Transverse colon (tissue), 4 donors: Measurements from ENCODE around the gene NTHL1. TPM values are rescaled to one million over a fixed set of nuclear protein-coding genes. Genes with fewer than 3 reads are reported as not detected.
A peak's percentile ranks its signal among the peaks of the same experiment; 100 is the strongest.

ENCODE experiments used
- DNase-seq: peaks from one replicate; pipeline ENCODE4 v3.0.0-alpha.2; 2019
- H3K27ac ChIP-seq, 4 donors: fragments of 200-600 bp; sonication (generic); 2 replicates each; pipeline ENCODE4 v1.5.1; 2016 to 2018; ENCODE audit warnings: inconsistent platforms in 4 of 4
- H3K27me3 ChIP-seq: fragments of 200-600 bp; sonication (generic); 2 replicates; pipeline ENCODE4 v1.5.1; 2017; ENCODE audit warnings: inconsistent platforms
- H3K36me3 ChIP-seq, 4 donors: fragments of 200-600 bp; sonication (generic); 2 replicates each; pipeline ENCODE4 v1.5.1; 2017 to 2019; ENCODE audit warnings: inconsistent platforms in 4 of 4
- H3K4me1 ChIP-seq, 4 donors: fragments of 200-600 bp; sonication (generic); 2 replicates each; pipeline ENCODE4 v1.5.1; 2017 to 2020; ENCODE audit warnings: inconsistent platforms in 4 of 4
- H3K4me3 ChIP-seq, 4 donors: fragments of 200-600 bp; sonication (generic); 1 replicate in 1 of 4; 2 replicates in 3 of 4; pipeline versions ENCODE4 v1.5.1 to v1.6.1; 2017 to 2019; ENCODE audit warnings: inconsistent platforms in 4 of 4
- H3K9me3 ChIP-seq, 2 donors: fragments of 200-600 bp; sonication (generic); 2 replicates each; pipeline ENCODE4 v1.5.1; 2017 to 2019; ENCODE audit warnings: inconsistent platforms in 2 of 2
- EP300 ChIP-seq: sonication (generic); formaldehyde crosslinking; IDR thresholded peaks from one replicate; pipeline ENCODE4 v1.6.1; 2017; ENCODE audit warnings: antibody characterized with exemption, low read depth
- POLR2A ChIP-seq: fragments of 450-650 bp; IDR thresholded peaks from one replicate; pipeline ENCODE4 v1.6.1; 2016; ENCODE audit warnings: antibody characterized with exemption, mild to moderate bottlenecking, moderate library complexity
- POLR2AphosphoS5 ChIP-seq, 3 donors: sonication (generic); formaldehyde crosslinking; IDR thresholded peaks; one replicate each; pipeline ENCODE4 v1.6.1; 2016; ENCODE audit warnings: antibody characterized with exemption in 3 of 3
- WGBS, 2 donors: methylation state at CpG; one replicate each; pipeline ENCODE4 v1.1.5; 2018; ENCODE audit warnings: low coverage in 1 of 2; 5-methylcytosine and 5-hydroxymethylcytosine counted together
- in situ Hi-C, 4 donors: fragments of 200-750 bp; cut with MboI; loops; one replicate each; pipeline versions ENCODE4 v1.15.0 to v1.15.1; 2017; ENCODE audit warnings: low sequenced_read_pairs in 3 of 4, low pct_ligation_motif_present in 1 of 4, low pct_unique_long_range_greater_than_20kb in 1 of 4
- intact Hi-C: fragments of 100-400 bp; cut with DNase I; formaldehyde crosslinking; loops from one replicate; pipeline ENCODE4 v1.15.1; 2023; ENCODE audit warnings: low total_unique reads
- total RNA-seq, 4 donors: library from RNA; depleted of rRNA; stranded (reverse); fragments of >200 nt; gene quantifications; one replicate each; pipeline ENCODE4 v1.1.0, GENCODE V29; 2016
- TF ChIP-seq, protein P1 (sequence below), 5 experiments: fragments of 200-600 bp in 3 of 5; fragments of 450-650 bp in 2 of 5; sonication (generic) in 3 of 5; IDR thresholded peaks; 1 replicate in 2 of 5; 2 replicates in 3 of 5; pipeline ENCODE4 v1.5.1; 2016 to 2017; ENCODE audit warnings: antibody characterized with exemption in 5 of 5, inconsistent platforms in 3 of 5, mild to moderate bottlenecking in 2 of 5, moderate library complexity in 1 of 5

The NTHL1 gene
- total RNA-seq, 4 donors from 2014 or later: 12.7 to 32.9 (median 23.2) TPM

DNA sequence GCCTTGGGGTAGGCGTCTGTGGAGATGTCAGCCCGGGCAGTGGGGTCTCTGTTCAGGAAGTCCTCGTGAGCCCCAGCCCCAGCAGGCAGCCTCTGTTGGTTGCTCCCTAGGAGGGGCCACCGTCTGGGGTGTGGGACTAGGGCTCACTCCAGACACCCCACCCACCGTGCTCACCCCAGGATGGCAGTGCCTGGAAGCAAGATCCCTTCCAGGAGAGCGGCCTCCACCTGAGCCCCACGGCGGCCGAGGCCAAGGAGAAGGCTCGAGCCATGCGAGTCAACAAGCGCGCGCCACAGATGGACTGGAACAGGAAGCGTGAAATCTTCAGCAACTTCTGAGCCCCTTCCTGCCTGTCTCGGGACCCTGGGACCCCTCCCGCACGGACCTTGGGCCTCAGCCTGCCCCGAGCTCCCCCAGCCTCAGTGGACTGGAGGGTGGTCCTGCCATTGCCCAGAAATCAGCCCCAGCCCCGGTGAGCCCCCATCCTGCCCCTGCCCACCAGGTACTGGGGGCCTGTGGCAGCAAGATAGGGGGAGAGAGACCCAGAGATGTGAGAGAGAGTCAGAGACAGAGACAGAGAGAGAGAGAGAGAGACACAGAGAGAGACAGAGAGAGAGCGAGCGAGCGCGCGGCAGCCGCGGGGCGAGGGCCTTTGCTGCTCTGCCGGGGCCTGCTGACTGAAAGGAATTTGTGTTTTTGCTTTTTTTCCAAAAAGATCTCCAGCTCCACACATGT, 9.8 kb downstream of the NTHL1 start:
- TF ChIP-seq POLR2AphosphoS5 (IDR thresholded peaks at IDR 0.05): no peak
- no peak for TF ChIP-seq POLR2A
- TF ChIP-seq, protein P1, sequence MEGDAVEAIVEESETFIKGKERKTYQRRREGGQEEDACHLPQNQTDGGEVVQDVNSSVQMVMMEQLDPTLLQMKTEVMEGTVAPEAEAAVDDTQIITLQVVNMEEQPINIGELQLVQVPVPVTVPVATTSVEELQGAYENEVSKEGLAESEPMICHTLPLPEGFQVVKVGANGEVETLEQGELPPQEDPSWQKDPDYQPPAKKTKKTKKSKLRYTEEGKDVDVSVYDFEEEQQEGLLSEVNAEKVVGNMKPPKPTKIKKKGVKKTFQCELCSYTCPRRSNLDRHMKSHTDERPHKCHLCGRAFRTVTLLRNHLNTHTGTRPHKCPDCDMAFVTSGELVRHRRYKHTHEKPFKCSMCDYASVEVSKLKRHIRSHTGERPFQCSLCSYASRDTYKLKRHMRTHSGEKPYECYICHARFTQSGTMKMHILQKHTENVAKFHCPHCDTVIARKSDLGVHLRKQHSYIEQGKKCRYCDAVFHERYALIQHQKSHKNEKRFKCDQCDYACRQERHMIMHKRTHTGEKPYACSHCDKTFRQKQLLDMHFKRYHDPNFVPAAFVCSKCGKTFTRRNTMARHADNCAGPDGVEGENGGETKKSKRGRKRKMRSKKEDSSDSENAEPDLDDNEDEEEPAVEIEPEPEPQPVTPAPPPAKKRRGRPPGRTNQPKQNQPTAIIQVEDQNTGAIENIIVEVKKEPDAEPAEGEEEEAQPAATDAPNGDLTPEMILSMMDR (IDR thresholded peaks at IDR 0.05): no peak
- TF ChIP-seq EP300: no peak
- 75 to 80% methylated on average over 1 to 24 of the region's 29 CpGs for WGBS, 2 donors
- no peak for DNase-seq
- no peaks in the 10 kb centered on the region for H3K36me3 ChIP-seq
- H3K27me3 ChIP-seq: no peaks in the 10 kb centered on the region
- no peaks in the 10 kb centered on the region for H3K9me3 ChIP-seq
- peaks cover 58 to 92% (median 80%) of the 10 kb centered on the region in 4 donors for H3K4me1 ChIP-seq
- no peak overlapping the region for H3K4me3 ChIP-seq
- H3K27ac ChIP-seq: peak overlapping the region; percentile 76 to 87 (median 82)
- in situ Hi-C loops (no loop called here), intact Hi-C loops (no loop called here)

DNA sequence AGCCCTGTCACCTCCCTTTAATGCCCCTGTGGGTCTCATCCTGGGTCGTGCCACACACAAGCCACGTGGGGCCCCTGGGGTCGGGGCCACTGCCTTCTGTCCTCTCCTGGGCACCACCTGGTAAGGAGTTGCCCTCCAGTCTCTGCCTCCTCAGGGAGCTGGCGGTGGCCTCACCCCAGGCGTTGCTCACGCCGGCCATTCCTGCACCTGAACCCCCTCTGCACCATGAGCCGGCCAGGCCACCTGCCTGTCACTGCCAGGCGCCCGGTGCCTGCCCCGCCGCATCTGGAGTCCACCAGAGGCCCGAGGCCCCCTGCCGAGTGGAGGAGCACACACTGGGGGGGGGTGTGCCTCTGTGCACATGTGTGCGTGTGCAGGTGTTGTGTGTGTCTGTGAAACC, 10.5 kb downstream of the NTHL1 start:
- no peak for DNase-seq
- no peaks in the 10 kb centered on the region for H3K9me3 ChIP-seq
- no peak overlapping the region for H3K4me3 ChIP-seq
- in situ Hi-C loops (no loop called here), intact Hi-C loops (no loop called here)
- H3K4me1 ChIP-seq: peaks cover 53 to 92% (median 76%) of the 10 kb centered on the region in 4 donors
- TF ChIP-seq, protein P1 (IDR thresholded peaks at IDR 0.05): no peak
- TF ChIP-seq EP300 (no peak), POLR2AphosphoS5 (IDR thresholded peaks at IDR 0.05) (no peak), POLR2A (no peak)
- H3K36me3 ChIP-seq: no peaks in the 10 kb centered on the region
- H3K27me3 ChIP-seq: no peaks in the 10 kb centered on the region
- peak overlapping the region; percentile 76 to 87 (median 82) for H3K27ac ChIP-seq
- 76% methylated on average over 12 of the region's 15 CpGs; no CpG with 5 or more reads in 1 of the 2 donors for WGBS, 2 donors

DNA sequence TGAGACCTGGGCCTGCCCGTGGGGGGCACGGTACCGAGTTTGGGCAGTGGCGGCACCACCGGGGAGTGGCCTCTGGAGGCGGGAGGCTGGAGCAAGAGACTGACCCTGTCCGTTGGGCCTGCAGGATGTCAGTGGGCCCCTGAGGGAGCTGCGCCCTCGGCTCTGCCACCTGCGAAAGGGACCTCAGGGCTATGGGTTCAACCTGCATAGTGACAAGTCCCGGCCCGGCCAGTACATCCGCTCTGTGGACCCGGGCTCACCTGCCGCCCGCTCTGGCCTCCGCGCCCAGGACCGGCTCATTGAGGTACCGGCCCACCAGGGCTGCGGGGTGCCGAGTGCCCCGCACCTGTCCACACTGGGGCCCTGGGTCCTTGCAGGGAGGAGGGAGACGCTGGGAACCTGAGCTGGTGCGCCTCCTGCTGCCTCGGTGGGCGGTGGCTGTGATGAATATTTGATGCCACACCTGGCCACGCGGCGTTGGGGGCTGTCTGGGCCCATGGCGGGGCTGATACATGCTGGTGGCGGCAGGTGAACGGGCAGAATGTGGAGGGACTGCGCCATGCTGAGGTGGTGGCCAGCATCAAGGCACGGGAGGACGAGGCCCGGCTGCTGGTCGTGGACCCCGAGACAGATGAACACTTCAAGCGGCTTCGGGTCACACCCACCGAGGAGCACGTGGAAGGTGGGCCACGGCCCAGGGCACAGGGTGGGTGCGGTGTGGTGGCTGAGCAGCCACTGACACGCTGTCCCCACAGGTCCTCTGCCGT, 11.3 kb downstream of the NTHL1 start:
- H3K9me3 ChIP-seq: no peaks in the 10 kb centered on the region
- in situ Hi-C loops (no loop called here), intact Hi-C loops (no loop called here)
- H3K4me1 ChIP-seq: peaks cover 47 to 86% (median 69%) of the 10 kb centered on the region in 4 donors
- H3K27ac ChIP-seq: peak overlapping the region; percentile 78 to 87 (median 84)
- no peaks in the 10 kb centered on the region for H3K27me3 ChIP-seq
- DNase-seq: no peak
- no peaks in the 10 kb centered on the region for H3K36me3 ChIP-seq
- 84% methylated on average over 32 of the region's 47 CpGs; no CpG with 5 or more reads in 1 of the 2 donors for WGBS, 2 donors
- no peak for TF ChIP-seq POLR2A
- no peak for TF ChIP-seq EP300
- TF ChIP-seq, protein P1 (IDR thresholded peaks at IDR 0.05): no peak
- TF ChIP-seq POLR2AphosphoS5 (IDR thresholded peaks at IDR 0.05): no peak
- peak overlapping the region in 2 of 4 donors; percentile 2 to 28 for H3K4me3 ChIP-seq

DNA sequence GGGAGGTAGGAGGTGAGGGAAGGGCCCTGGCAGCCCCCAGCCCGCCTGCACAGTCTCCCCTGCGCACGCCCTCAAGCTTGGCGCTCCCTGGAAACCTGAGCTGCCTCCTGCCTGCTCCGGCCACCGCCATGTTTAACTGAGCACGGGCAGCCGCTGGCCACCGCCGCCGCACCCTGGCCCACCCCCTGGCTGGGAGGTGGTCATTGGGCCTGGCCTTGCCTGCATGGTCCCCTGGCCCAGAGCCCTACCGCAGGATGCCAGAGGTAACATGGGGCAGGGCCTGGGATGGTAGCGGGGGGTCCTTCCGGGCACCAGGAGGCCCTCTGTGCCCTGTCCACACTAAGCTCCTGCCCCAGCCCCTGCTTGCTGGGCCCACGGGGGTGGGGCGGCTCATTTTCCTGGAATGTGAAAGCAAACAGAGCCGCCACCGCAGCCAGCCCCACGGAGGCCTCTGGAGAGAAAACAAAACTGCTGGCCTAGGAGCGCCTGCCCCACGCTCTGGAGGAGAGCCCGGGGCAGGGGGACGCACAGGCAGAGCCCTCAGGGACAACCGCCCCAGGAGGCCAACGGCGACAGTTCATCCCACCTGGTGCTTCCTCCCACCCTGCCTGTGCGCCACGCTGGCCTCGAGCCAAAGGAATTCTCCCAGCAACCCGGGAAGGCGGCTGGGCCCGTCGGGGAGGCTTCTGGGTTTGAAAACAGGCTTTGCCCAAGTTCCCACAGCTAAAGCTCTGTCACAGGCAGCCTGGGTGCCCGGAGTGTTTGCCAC, 12.0 kb downstream of the NTHL1 start:
- Histone ChIP-seq H3K27ac (peak overlapping the region; percentile 78 to 87 (median 84)), H3K9me3 (no peaks in the 10 kb centered on the region), H3K36me3 (no peaks in the 10 kb centered on the region), H3K27me3 (no peaks in the 10 kb centered on the region), H3K4me3 (peak overlapping the region in 2 of 4 donors; percentile 2 to 28), H3K4me1 (peaks cover 40 to 78% (median 62%) of the 10 kb centered on the region in 4 donors)
- DNase-seq: peak; percentile 43
- in situ Hi-C loops: no loop called here
- WGBS, 2 donors: 45% methylated on average over 34 of the region's 34 CpGs; no CpG with 5 or more reads in 1 of the 2 donors
- intact Hi-C loops: no loop called here
- no peak for TF ChIP-seq POLR2A
- TF ChIP-seq, protein P1 (IDR thresholded peaks at IDR 0.05): no peak
- no peak for TF ChIP-seq POLR2AphosphoS5 (IDR thresholded peaks at IDR 0.05)
- no peak for TF ChIP-seq EP300
